A673 (cell line): ENCODE data around the gene KRTAP9-8.

Experiments used
- CTCF ChIP-seq: fragments of 300-800, 200-600 bp; sonication (generic); conservative IDR thresholded peaks from 2 replicates; pipeline ENCODE4 v1.5.1; 2017; ENCODE audit warnings: low read depth, mild to moderate bottlenecking, antibody characterized with exemption, low read length, moderate library complexity, mixed read lengths
- EZH2 ChIP-seq: fragments of 200-600 bp; sonication (generic); IDR thresholded peaks from 2 replicates; pipeline ENCODE4 v1.6.1; 2017; ENCODE audit warnings: borderline replicate concordance, low read depth, mild to moderate bottlenecking, mixed read lengths, antibody characterized with exemption, low read length; ENCODE audit not compliant: poor library complexity, severe bottlenecking

- no peak for TF ChIP-seq CTCF
- no peak for TF ChIP-seq EZH2
These were observed 38.2 kb upstream of the KRTAP9-8 start for GRCh38 chr17:41199421-41200078.
